NCI-H1694 treated with DMSO at 0.1 percent for 48 hours (cell line): Measurements from ENCODE around the gene RGS17.
"Not testable (repeated sequence)": the region's sequence is repeated elsewhere in the genome, so short reads cannot be mapped to it uniquely, and the experiment has no call there.

ENCODE experiments used
- DNase-seq: peaks from one replicate; lab custom pipeline; 2025; lab: John Stamatoyannopoulos, UW

The RGS17 gene, protein sequence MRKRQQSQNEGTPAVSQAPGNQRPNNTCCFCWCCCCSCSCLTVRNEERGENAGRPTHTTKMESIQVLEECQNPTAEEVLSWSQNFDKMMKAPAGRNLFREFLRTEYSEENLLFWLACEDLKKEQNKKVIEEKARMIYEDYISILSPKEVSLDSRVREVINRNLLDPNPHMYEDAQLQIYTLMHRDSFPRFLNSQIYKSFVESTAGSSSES

DNA sequence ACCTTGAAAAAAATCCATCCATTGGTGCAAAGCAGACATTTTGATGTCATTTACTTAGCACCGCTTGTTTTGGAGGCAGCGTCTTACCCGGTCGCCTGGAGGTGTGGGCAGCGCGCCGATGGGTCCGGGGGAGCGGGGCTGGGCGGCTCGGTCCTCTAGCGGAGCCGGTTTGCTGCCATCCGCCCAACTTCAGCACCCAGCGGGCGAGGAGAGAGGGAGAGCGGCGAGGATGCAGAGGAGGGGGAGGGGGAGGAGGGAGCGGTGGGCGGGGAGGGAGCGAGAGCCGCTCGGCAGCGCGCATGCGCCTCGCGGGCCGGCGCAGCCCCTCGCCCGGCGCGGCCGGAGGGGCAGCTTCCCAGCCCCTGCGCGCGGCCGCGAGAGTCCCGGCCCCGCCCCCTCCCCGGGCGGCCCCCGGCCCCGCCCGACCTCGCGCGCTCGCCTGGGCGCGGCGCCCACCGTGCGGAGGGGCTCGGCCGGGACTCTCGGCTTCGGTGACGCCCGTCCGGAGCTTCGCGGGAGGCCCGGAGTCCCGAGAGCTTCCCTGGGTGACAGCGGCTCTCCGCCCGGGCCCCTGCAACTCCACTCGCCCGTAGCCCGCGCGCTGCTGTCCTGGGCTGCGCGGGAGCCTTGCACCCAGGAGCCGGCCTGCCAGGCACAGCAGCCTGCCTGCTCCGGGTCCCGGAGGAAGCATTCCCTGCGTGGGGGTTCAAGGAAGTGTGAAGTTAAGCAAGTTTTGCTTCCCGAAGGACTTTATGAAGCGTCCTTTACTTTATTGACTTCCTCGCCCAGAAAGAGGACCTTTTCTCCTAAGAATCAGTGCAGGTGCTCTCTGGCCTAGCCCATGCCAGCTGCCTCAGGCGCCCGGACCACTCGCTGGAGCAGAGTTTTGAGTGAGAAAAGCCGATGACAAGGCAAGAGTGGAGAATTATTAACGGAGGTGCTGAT, at the start of gene RGS17:
TSS of gene RGS17 (minus strand) at position 246 of the 945 bp plus-strand sequence. CDS start 87,264 bp downstream, outside the sequence.
- peak; percentile 45 for DNase-seq

- DNase-seq = peak; percentile 64
Observed at GRCh38 chr6:153172815-153173214, 41.7 kb upstream of the RGS17 start.

GRCh38 chr6:153170511-153170910, 39.4 kb upstream of the RGS17 start:
- no peak for DNase-seq

DNA sequence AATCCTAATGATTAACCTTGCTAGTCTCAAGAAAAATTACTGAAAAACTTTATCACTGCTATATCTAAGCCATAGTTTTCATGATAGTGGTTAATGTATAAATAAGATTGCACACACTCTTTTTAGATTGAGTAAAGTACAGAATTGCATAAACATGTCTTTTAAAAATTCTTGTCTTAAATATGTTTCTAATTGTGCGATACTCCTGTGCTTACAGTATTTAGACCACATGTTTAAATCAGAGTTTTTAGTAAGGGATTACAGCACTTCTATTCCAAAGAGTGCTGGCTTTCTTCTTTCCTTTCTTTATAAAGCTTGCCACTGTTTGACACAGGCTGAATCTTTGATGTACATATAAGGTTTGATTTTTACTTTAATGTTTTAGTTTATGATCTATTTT, 36.8 kb upstream of the RGS17 start:
- no peak for DNase-seq

- no peak for DNase-seq
Observed at GRCh38 chr6:153167061-153167891, 36.2 kb upstream of the RGS17 start.

DNA sequence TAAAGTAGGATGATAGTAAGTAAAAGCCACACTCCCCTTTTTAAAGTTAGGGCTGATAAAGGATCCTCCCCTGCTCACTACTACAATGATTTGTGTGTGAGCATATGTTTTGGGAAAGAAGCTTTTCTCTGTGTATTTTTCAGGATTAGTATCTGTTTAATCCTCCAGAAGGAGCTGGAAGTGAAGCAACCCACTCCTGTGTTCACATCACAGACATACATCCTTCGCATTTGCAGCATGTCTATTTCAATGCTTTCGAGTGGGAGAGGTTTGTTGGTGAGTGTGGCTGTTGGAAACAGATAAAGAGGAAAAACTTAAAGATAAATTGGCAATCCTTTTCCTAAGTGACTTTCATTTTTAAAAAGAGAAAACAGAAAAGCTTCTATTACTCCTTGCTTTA, 31.6 kb upstream of the RGS17 start:
- DNase-seq = no peak

DNA sequence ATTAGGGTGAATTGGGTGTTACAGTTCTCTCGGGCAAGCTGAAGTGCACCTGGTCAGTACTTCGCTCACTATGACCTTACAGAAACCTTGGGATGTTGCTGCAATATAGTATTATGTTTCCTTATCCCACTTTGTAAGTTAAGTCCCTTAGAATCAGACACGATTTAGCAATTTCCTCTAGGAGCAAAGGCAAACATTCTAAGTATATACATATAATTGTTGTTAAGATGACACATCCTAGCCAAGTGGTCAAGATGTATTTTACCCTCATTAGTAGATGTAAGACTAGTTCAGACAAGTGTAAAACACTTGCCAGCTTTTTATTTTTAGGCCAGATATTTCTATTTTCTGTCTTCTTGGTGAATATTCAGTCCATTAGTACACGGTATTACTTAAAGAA, 31.1 kb upstream of the RGS17 start:
- no peak for DNase-seq

DNA sequence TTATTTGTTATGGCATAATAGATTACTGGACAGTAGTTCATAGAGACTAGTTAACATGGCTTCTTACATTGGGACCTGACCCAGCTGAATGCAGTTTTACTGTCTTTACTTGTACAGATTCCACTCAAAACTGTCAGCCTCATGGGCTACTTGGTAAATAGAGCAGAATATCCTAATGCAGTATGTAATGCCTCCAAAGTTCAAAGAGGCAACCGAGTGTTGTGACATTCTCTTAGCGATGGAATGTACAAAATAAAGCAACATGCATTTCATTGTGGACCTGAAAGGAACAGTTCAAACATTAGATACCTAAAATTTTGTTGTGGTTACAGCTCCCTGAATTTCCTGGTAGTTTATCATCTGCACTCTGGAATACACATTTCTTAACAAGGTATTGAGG, 29.1 kb upstream of the RGS17 start:
- no peak for DNase-seq

DNA sequence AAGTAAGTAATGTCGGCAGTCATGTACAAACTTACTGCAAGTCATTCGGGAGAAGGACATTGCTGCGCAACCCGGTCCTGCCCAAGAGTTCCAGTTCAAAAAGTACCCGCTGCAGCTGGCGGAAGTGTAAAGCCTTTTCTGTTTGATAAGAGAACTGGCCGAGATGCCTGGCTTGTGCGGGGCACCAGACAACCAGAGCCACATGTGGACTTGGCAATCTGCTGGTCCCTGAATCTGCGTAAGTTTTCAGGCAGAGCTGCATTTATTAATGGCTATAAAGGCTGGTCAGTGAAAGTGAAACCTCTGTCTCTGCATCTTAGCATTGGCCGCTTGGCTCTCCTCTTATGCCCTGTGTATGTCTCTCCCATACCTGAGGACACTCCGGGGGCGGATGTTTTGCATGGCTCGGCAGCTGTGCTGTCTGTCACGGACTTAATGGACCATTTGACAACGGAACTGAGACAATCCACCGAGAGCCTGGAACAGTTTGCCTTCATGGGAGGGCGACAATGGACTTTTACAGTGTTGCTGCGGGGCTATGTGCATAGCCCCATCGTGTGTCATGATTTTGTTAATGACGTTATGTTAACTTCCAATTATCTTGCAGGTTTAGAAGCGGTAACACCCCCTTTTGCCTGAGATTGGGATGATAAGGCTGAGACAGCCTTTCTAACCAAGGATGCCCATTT, 19.8 kb upstream of the RGS17 start:
- no peak for DNase-seq

DNA sequence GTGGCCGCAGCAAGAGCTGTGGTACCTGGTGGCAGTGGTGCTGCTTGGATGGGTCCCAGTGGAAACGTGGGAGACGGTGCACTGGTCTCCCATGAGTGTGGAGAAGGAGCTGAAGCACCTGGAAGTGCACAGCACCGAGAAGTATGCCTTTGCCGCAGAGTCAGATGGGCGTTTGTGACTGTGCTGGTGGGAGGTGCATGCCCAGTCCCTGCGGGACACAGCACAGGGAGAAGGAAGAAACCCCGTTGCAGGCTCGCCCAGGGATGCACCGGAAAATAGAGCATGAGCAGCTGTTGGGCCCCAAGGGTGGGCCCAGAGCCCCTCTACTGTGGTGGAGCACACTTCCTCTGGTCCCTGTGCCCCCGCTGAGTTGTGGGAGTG, 19.3 kb upstream of the RGS17 start:
- DNase-seq = no peak

- no peak for DNase-seq
Observed at GRCh38 chr6:153149891-153150290, 18.8 kb upstream of the RGS17 start.

DNA sequence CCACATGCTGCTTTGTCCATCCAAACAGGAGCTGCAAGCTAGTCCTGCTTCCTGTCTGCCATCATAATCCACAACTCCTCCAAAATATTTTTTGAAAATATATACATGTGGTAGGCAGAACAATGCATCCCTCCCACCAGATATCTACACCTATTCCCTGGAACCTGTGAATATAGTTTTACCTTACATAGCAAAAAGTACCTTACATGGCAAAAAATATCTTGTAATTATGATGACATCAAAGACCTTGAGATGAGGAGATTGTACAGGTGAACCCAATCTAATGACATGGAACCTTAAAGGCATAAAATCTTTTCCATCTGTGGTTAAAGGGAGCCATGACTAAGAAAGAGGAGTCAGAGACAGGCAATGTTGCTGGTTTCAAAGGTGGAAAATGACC, 15.3 kb upstream of the RGS17 start:
- no peak for DNase-seq

DNA sequence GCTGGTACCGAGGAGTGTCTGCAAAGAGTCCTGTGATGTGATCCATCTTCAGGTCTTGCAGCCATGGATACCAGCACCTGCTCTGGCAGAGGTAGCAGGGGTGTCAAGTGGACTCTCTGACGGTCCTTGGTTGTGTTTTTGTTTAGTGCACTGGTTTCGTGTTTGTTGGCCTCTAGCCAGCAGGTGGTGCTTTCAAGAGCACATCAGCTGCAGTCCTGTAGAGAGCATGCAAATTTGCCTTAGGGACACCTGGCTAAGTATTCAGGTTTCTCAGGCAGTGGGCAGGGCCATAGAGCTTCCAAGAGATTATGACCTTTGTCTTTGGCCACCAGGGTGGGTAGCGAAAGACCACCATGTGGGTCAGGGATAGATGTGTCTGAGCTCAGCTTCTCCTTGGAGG, 14.5 kb upstream of the RGS17 start:
- no peak for DNase-seq

GRCh38 chr6:153143200-153143599, 12.1 kb upstream of the RGS17 start:
- no peak for DNase-seq

DNA sequence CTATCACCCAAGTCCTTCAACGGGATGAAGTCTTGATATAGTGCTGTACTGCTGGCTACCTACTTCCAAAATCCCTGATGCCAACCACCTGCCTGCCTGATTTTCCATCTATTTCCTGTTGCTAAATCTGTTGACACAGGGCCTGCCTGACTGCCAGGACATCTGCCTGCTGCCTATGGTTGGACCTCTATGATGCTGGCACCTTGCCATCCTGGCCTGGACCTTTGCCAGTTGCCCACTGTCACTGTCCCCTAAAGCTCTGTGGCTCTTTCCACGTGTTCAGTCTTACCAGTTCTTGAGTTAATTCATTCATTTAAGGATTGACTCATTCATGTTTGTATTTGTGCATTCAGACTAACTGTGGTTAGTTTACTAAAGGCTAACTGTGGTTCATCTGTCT, 9.2 kb upstream of the RGS17 start:
- DNase-seq = peak; percentile 12

- no peak for DNase-seq
Observed at GRCh38 chr6:153138930-153139329, 7.8 kb upstream of the RGS17 start.

- no peak for DNase-seq
Observed at GRCh38 chr6:153135681-153136080, 4.6 kb upstream of the RGS17 start.

DNA sequence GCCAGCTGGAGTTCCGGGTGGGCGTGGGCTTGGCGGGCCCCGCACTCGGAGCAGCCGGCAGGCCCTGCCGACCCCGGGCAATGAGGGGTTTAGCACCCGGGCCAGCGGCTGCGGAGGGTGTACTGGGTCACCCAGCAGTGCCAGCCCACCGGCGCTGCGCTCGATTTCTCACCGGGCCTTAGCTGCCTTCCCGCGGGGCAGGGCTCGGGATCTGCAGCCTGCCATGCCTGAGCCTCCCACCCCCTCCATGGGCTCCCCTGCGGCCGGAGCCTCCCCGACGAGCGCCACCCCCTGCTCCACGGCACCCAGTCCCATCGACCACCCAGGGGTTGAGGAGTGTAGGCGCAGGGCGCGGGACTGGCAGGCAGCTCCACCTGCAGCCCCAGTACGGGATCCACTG, 2.6 kb upstream of the RGS17 start:
- DNase-seq = not testable (repeated sequence)

GRCh38 chr6:153130515-153131036, 506 bp downstream of the RGS17 start:
- DNase-seq = no peak

DNA sequence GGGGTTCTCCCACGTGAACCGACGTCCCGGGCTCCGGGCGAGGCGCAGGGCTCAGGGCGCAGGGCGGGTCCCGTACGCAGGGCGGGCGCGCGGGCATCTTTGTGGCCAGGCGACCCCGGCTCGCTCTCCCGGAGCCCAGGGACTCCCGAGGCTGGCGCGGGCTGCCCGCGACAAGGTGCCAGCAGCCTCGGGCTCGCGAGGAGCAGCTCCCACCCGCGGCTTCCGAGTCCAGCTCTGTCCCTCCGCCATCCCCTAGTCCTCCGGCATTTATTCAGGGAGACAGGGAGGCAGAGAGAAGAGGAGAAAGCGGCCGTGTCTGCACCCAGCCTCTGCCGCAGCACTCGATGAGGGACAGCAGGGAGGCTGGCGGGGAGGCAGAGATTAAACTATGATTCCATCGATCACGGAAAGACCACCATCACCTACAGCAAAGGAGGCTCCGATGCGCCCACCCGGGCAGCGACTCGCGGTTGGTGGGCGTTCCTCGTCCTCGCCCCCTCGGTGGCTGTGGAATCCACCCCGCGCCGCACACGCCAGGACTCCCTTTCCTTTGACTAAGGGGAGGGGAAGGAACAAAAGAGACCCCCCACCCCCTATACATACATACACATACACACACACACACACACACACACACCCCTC, 1.1 kb downstream of the RGS17 start:
- no peak for DNase-seq

DNA sequence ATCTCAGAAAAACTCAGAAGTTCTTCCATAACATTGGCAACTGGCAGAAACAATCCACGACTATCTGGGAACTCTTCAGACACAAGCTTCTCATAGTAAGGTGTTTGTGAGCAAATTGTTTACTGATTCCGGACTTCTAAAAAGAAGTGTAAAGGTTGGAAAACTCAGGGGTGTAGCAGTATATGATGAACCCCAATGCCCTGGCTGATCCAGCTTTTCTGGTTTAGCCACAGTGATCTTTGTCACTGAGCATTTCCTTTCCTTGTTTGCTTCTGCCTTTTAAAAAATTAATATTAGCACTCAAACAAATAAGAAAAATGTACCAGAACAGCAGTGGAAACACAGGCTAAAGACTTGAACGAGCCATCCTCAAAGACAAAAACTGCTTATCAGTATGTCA, 4.9 kb downstream of the RGS17 start:
- no peak for DNase-seq
